Neural progenitor cell (in vitro differentiated cells): ENCODE results near the gene RALGAPA2. TPM values are rescaled to one million over a fixed set of nuclear protein-coding genes. Genes with fewer than 3 reads are reported as not detected.

Experiments used
- DNase-seq: peaks from one replicate; pipeline ENCODE4 v3.0.0-alpha.2; 2016; ENCODE audit warnings: low spot score
- H2AFZ ChIP-seq: fragments of 200-600 bp; sonication (generic); replicated peaks from 2 replicates; pipeline ENCODE4 v1.6.1; 2016; ENCODE audit warnings: antibody characterized with exemption
- H3F3A ChIP-seq: fragments of 200-600 bp; sonication (generic); 2 replicates; pipeline ENCODE4 v1.6.1; 2016; ENCODE audit warnings: antibody characterized with exemption, low read depth
- H3K27ac ChIP-seq: fragments of 200-600 bp; sonication (generic); 2 replicates; pipeline ENCODE4 v1.5.1; 2016; ENCODE audit warnings: mild to moderate bottlenecking
- H3K27me3 ChIP-seq: fragments of 200-600 bp; sonication (generic); 2 replicates; pipeline ENCODE4 v1.6.1; 2016; ENCODE audit warnings: mild to moderate bottlenecking, moderate library complexity
- H3K36me3 ChIP-seq: fragments of 200-600 bp; sonication (generic); 2 replicates; pipeline ENCODE4 v1.5.1; 2016
- H3K4me1 ChIP-seq: fragments of 200-600 bp; sonication (generic); 2 replicates; pipeline ENCODE4 v1.6.1; 2016; ENCODE audit warnings: mixed run types
- H3K4me2 ChIP-seq: fragments of 200-600 bp; sonication (generic); 2 replicates; pipeline ENCODE4 v1.6.1; 2016
- H3K4me3 ChIP-seq: fragments of 200-600 bp; sonication (generic); 2 replicates; pipeline ENCODE4 v1.5.1; 2016
- H3K79me2 ChIP-seq: fragments of 200-600 bp; sonication (generic); 2 replicates; pipeline ENCODE4 v1.6.1; 2016; ENCODE audit warnings: low read depth
- H3K9ac ChIP-seq: fragments of 200-600 bp; sonication (generic); 2 replicates; pipeline ENCODE4 v1.6.1; 2016
- H3K9me3 ChIP-seq: fragments of 200-600 bp; sonication (generic); 2 replicates; pipeline ENCODE4 v1.5.1; 2016; ENCODE audit warnings: low read depth
- H4K20me1 ChIP-seq: fragments of 200-600 bp; sonication (generic); 2 replicates; pipeline ENCODE4 v1.6.1; 2016; ENCODE audit warnings: low read depth
- H3K27ac Mint-ChIP-seq: 3 replicates; pipeline ENCODE4 v1.8.0; 2021; ENCODE audit warnings: mixed read lengths
- H3K27me3 Mint-ChIP-seq: 2 replicates; pipeline ENCODE4 v1.8.0; 2022; ENCODE audit warnings: low read depth, mild to moderate bottlenecking, inconsistent platforms, moderate library complexity, mixed read lengths; ENCODE audit not compliant: insufficient read depth
- H3K36me3 Mint-ChIP-seq: 3 replicates; pipeline ENCODE4 v1.8.0; 2021; ENCODE audit warnings: mixed read lengths
- H3K4me1 Mint-ChIP-seq: 3 replicates; pipeline ENCODE4 v1.8.0; 2021; ENCODE audit warnings: mixed read lengths
- H3K4me3 Mint-ChIP-seq: 3 replicates; pipeline ENCODE4 v1.8.0; 2021; ENCODE audit warnings: mild to moderate bottlenecking, moderate library complexity, mixed read lengths
- H3K9me3 Mint-ChIP-seq: 3 replicates; pipeline ENCODE4 v1.8.0; 2020; ENCODE audit warnings: mixed read lengths
- EZH2 ChIP-seq: fragments of 200-600 bp; sonication (generic); IDR thresholded peaks from 2 replicates; pipeline ENCODE4 v1.6.1; 2017; ENCODE audit warnings: antibody characterized with exemption, mild to moderate bottlenecking, moderate library complexity
- EZH2phosphoT487 ChIP-seq: fragments of 200-600 bp; sonication (generic); IDR thresholded peaks from 2 replicates; pipeline ENCODE4 v1.6.1; 2017; ENCODE audit warnings: antibody characterized with exemption
- total RNA-seq: library from RNA; depleted of rRNA; stranded (reverse); fragments of >200 nt; gene quantifications from 2 replicates; pipeline ENCODE4 v1.2.3, GENCODE V29; 2015; ENCODE audit warnings: low replicate concordance
- TF ChIP-seq, protein P1 (sequence below): fragments of 200-600 bp; sonication (generic); IDR thresholded peaks from 2 replicates; pipeline ENCODE4 v1.5.1; 2017; ENCODE audit warnings: antibody characterized with exemption, mild to moderate bottlenecking

Gene RALGAPA2
- total RNA-seq, 1 donor from 2014 or later = 25.9 TPM

DNA sequence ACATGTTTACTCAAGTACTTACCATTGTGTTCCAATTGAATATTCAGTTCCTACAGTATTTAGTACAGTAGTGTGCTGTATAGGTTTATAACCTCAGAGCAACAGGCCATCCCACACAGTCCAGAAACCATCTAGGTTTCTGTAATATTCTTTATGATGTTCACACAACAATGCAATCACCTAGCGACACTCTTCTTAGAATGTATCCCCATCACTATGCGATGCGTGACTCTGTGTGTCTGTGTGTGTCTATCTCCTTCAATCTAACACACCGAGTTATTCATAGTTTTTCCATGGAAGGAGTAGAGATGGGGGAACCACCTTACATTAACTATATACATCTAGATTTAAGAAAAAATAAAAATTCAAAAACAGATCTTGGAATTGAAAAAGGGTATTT, 182.8 kb downstream of the RALGAPA2 start:
- H3K4me3 Mint-ChIP-seq = no peak overlapping the region

DNA sequence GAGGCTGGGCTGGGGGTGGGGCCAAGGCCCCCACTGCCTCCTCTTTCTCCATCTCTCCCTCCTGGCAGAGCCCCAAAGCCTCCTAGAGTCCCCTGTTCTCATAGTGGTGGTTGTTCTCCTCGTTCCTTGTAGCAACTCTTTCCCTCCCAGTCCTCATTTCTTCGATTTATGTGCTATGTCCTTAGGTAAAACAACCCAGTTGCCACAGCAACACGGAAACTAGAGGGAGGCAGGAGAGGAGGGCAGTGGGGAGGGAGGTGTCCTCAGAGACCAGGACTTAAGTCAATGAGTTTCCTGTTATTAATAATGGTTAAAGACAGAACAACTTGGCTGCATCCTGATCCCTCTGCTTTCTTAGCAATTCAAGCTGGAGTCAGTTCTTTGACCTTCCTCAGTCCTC, 183.6 kb downstream of the RALGAPA2 start:
- no peak overlapping the region for H3K4me3 Mint-ChIP-seq
- Histone ChIP-seq H3K36me3 (no peaks in the 10 kb centered on the region), H4K20me1 (no peaks in the 10 kb centered on the region), H3K27ac (no peak overlapping the region), H3K4me3 (no peak overlapping the region), H2AFZ (no peak overlapping the region), H3K27me3 (no peaks in the 10 kb centered on the region), H3F3A (no peaks in the 10 kb centered on the region), H3K9me3 (no peaks in the 10 kb centered on the region), H3K4me1 (peaks cover 18% of the 10 kb centered on the region), H3K4me2 (no peak overlapping the region), H3K9ac (no peak overlapping the region), H3K79me2 (no peaks in the 10 kb centered on the region)
- H3K4me1 Mint-ChIP-seq = peaks cover 15% of the 10 kb centered on the region
- DNase-seq = no peak
- H3K27ac Mint-ChIP-seq = no peak overlapping the region
- TF ChIP-seq, protein P1, sequence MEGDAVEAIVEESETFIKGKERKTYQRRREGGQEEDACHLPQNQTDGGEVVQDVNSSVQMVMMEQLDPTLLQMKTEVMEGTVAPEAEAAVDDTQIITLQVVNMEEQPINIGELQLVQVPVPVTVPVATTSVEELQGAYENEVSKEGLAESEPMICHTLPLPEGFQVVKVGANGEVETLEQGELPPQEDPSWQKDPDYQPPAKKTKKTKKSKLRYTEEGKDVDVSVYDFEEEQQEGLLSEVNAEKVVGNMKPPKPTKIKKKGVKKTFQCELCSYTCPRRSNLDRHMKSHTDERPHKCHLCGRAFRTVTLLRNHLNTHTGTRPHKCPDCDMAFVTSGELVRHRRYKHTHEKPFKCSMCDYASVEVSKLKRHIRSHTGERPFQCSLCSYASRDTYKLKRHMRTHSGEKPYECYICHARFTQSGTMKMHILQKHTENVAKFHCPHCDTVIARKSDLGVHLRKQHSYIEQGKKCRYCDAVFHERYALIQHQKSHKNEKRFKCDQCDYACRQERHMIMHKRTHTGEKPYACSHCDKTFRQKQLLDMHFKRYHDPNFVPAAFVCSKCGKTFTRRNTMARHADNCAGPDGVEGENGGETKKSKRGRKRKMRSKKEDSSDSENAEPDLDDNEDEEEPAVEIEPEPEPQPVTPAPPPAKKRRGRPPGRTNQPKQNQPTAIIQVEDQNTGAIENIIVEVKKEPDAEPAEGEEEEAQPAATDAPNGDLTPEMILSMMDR = no peak
- TF ChIP-seq EZH2phosphoT487 (no peak), EZH2 (no peak)
- no peaks in the 10 kb centered on the region for H3K9me3 Mint-ChIP-seq
- peaks cover 3% of the 10 kb centered on the region for H3K27me3 Mint-ChIP-seq
- peaks cover 16% of the 10 kb centered on the region for H3K36me3 Mint-ChIP-seq

More for the DNA sequence above, 182.8 kb downstream of the RALGAPA2 start:
- no peak overlapping the region for H3K4me2 ChIP-seq
- no peaks in the 10 kb centered on the region for H3F3A ChIP-seq
- H3K27ac ChIP-seq = no peak overlapping the region
- H3K9ac ChIP-seq = no peak overlapping the region
- no peaks in the 10 kb centered on the region for H4K20me1 ChIP-seq
- Mint-ChIP-seq H3K4me1 (peaks cover 15% of the 10 kb centered on the region), H3K27me3 (peaks cover 3% of the 10 kb centered on the region), H3K36me3 (peaks cover 16% of the 10 kb centered on the region), H3K27ac (no peak overlapping the region), H3K9me3 (no peaks in the 10 kb centered on the region)
- no peak overlapping the region for H2AFZ ChIP-seq
- no peaks in the 10 kb centered on the region for H3K9me3 ChIP-seq
- TF ChIP-seq EZH2phosphoT487 = no peak
- no peak for TF ChIP-seq EZH2
- TF ChIP-seq, protein P1 = no peak
- H3K4me1 ChIP-seq = peaks cover 18% of the 10 kb centered on the region
- H3K27me3 ChIP-seq = no peaks in the 10 kb centered on the region
- no peaks in the 10 kb centered on the region for H3K36me3 ChIP-seq
- no peak for DNase-seq
- no peaks in the 10 kb centered on the region for H3K79me2 ChIP-seq
- no peak overlapping the region for H3K4me3 ChIP-seq

DNA sequence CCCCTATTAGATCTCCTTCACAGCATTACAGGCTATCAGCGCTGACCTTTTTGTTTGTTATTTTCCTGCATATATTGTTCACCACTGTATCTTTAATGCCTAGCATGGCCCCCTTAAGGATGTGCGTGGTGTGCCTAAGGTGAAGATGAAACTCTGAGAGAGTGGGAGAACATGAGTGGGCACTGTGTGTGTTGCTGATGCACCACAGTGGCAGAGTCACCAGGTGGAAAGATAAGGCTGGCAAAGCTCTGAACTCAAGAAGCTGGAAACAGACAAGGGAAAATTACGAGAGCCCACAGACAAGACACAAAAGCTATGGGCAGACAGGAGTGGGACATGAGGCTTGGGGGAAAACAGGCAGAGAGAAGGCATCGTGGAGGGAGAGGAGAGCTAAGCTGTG, 184.8 kb downstream of the RALGAPA2 start:
- Histone ChIP-seq H4K20me1 (no peaks in the 10 kb centered on the region), H3F3A (no peaks in the 10 kb centered on the region), H3K4me2 (no peak overlapping the region), H3K4me3 (no peak overlapping the region), H3K9ac (no peak overlapping the region), H3K79me2 (no peaks in the 10 kb centered on the region), H3K27ac (no peak overlapping the region), H2AFZ (no peak overlapping the region), H3K36me3 (no peaks in the 10 kb centered on the region), H3K4me1 (peaks cover 13% of the 10 kb centered on the region), H3K9me3 (no peaks in the 10 kb centered on the region), H3K27me3 (no peaks in the 10 kb centered on the region)
- Mint-ChIP-seq H3K4me3 (no peak overlapping the region), H3K36me3 (peaks cover 17% of the 10 kb centered on the region), H3K27me3 (peaks cover 3% of the 10 kb centered on the region), H3K9me3 (no peaks in the 10 kb centered on the region), H3K27ac (peak overlapping the region; percentile 75), H3K4me1 (peaks cover 13% of the 10 kb centered on the region)
- DNase-seq = no peak
- no peak for TF ChIP-seq EZH2phosphoT487
- no peak for TF ChIP-seq EZH2
- TF ChIP-seq, protein P1 = no peak
